Measurements from ENCODE around the gene MIS12. TPM values are rescaled to one million over a fixed set of nuclear protein-coding genes. Genes with fewer than 3 reads are reported as not detected.

The MIS12 gene
- total and polyA plus RNA-seq, 2 of the 4 experiments (the other 2 are of a cell fraction) = 7.5 to 11.7 TPM

DNA sequence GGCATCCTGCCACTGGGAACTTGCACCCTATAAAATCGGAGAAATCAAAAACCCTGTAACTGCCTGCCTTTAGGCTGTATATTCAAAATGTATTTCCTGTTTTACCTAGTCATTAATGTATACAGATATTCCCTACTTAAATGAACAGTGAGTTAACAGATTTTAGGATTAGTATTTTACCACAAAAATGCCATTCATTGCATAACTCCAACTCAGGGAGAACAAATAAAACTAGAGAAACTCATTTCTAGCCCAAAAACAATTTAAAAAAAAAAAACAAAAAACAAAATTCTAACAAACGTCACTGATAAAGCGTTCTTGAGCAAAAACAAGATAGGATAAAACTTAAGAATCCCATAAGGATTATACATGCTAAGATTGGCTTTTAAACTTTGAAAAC lies 13.9 kb upstream of the MIS12 start:
- H3K4me3 ChIP-seq (ENCODE audit: insufficient read depth, low read depth, low read length) = no peak overlapping the region
- H3K23ac ChIP-seq (ENCODE audit: low read depth, low read length) = no peak overlapping the region
- H3K9me1 ChIP-seq (ENCODE audit: insufficient read depth, low read length) = no peaks in the 10 kb centered on the region
- H2AFZ ChIP-seq (replicated peaks; ENCODE audit: low read length, poor library complexity) = no peak overlapping the region
- no peaks in the 10 kb centered on the region for H3K27me3 ChIP-seq (ENCODE audit: control insufficient read depth, insufficient read depth, low read length)
- DNase-seq (no peak), ATAC-seq (ENCODE audit: low read depth) (no peak)
- no peak overlapping the region for H3K18ac ChIP-seq (ENCODE audit: low read depth, low read length)
- intact Hi-C loops (cut with micrococcal nuclease) (no loop called here), dilution Hi-C loops (cut with HindIII; ENCODE audit: low sequenced_read_pairs, unreplicated experiment) (no loop called here), in situ Hi-C loops (cut with MboI; ENCODE audit: low sequenced_read_pairs) (no loop called here)
- ChIA-PET POLR2A (ENCODE audit: unreplicated experiment) (no interaction called here), CTCF (no interaction called here)
- H2BK120ac ChIP-seq (ENCODE audit: low read depth, low read length) = no peak overlapping the region
- H3K9me3 ChIP-seq (ENCODE audit: control insufficient read depth, insufficient read depth, low read length) = no peaks in the 10 kb centered on the region
- no TSS peak for BruUV-seq (replicated peaks)
- H2BK5ac ChIP-seq (ENCODE audit: low read depth, low read length, poor library complexity, severe bottlenecking) = no peak overlapping the region
- peaks cover 10 to 21% of the 10 kb centered on the region in 2 experiments for H3K79me1 ChIP-seq (ENCODE audit: low read depth in 1 of 2, low read length in 2 of 2)
- no peak overlapping the region for H2AK9ac ChIP-seq (replicated peaks; ENCODE audit: low read depth, low read length, poor library complexity)
- H3K36me3 ChIP-seq (ENCODE audit: control insufficient read depth, insufficient read depth, low read length) = peaks cover 23% of the 10 kb centered on the region
- H2AK5ac ChIP-seq (ENCODE audit: low read depth, low read length) = no peak overlapping the region; the same call in 1 of the 2 replicates
- no peak overlapping the region for H3K27ac ChIP-seq (ENCODE audit: insufficient read depth, low read length)
- H3K4ac ChIP-seq (ENCODE audit: low read depth, low read length) = no peak overlapping the region
- no peak overlapping the region for H4K5ac ChIP-seq (ENCODE audit: low read depth, low read length)
- H4K8ac ChIP-seq (ENCODE audit: low read depth in 2 of 2, low read length in 2 of 2) = no peak overlapping the region
- no peak overlapping the region for H3K4me2 ChIP-seq (ENCODE audit: low read depth, low read length)
- H4K20me1 ChIP-seq (ENCODE audit: insufficient read depth, low read length) = no peaks in the 10 kb centered on the region
- H3K4me1 ChIP-seq (ENCODE audit: control insufficient read depth, insufficient read depth, low read length) = no peaks in the 10 kb centered on the region
- H3K56ac ChIP-seq (ENCODE audit: extremely low read depth, insufficient read depth, low read length) = no peak overlapping the region
- no CpG with 5 or more reads among the region's 3 CpGs for WGBS, 2 experiments (ENCODE audit: extremely low coverage in 2 of 2, insufficient read length in 1 of 2)
- no peak overlapping the region for H2BK20ac ChIP-seq (ENCODE audit: low read depth, low read length)
- H3K14ac ChIP-seq (replicated peaks; ENCODE audit: low read depth, low read length) = no peak overlapping the region
- no peak overlapping the region for H3K9ac ChIP-seq (ENCODE audit: low read depth, low read length)
- TF ChIP-seq RAD21 (IDR thresholded peaks at IDR 0.05; ENCODE audit: low read length) = no peak
- TF ChIP-seq, protein P1, sequence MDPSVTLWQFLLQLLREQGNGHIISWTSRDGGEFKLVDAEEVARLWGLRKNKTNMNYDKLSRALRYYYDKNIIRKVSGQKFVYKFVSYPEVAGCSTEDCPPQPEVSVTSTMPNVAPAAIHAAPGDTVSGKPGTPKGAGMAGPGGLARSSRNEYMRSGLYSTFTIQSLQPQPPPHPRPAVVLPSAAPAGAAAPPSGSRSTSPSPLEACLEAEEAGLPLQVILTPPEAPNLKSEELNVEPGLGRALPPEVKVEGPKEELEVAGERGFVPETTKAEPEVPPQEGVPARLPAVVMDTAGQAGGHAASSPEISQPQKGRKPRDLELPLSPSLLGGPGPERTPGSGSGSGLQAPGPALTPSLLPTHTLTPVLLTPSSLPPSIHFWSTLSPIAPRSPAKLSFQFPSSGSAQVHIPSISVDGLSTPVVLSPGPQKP (IDR thresholded peaks at IDR 0.05; ENCODE audit: borderline replicate concordance, low read depth, low read length) = no peak
- no peak for TF ChIP-seq FOS (IDR thresholded peaks at IDR 0.05; ENCODE audit: low read depth, low read length)
- TF ChIP-seq, protein P2, sequence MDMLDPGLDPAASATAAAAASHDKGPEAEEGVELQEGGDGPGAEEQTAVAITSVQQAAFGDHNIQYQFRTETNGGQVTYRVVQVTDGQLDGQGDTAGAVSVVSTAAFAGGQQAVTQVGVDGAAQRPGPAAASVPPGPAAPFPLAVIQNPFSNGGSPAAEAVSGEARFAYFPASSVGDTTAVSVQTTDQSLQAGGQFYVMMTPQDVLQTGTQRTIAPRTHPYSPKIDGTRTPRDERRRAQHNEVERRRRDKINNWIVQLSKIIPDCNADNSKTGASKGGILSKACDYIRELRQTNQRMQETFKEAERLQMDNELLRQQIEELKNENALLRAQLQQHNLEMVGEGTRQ (IDR thresholded peaks at IDR 0.05; ENCODE audit: low read depth, low read length) = no peak
- no peak for TF ChIP-seq CHD1 (IDR thresholded peaks at IDR 0.05; ENCODE audit: low read depth, low read length)
- TF ChIP-seq MXI1 (IDR thresholded peaks at IDR 0.05; ENCODE audit: borderline replicate concordance, low read depth, low read length) = no peak
- TF ChIP-seq NFE2L2 (IDR thresholded peaks at IDR 0.05; ENCODE audit: low read depth, low read length) = no peak
- no peak for TF ChIP-seq SMC3 (IDR thresholded peaks at IDR 0.05; ENCODE audit: low read depth, low read length)
- TF ChIP-seq, protein P3, sequence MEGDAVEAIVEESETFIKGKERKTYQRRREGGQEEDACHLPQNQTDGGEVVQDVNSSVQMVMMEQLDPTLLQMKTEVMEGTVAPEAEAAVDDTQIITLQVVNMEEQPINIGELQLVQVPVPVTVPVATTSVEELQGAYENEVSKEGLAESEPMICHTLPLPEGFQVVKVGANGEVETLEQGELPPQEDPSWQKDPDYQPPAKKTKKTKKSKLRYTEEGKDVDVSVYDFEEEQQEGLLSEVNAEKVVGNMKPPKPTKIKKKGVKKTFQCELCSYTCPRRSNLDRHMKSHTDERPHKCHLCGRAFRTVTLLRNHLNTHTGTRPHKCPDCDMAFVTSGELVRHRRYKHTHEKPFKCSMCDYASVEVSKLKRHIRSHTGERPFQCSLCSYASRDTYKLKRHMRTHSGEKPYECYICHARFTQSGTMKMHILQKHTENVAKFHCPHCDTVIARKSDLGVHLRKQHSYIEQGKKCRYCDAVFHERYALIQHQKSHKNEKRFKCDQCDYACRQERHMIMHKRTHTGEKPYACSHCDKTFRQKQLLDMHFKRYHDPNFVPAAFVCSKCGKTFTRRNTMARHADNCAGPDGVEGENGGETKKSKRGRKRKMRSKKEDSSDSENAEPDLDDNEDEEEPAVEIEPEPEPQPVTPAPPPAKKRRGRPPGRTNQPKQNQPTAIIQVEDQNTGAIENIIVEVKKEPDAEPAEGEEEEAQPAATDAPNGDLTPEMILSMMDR (conservative IDR thresholded peaks at IDR 0.05; ENCODE audit: low read depth, low read length) = no peak
- no peak for TF ChIP-seq MAFK (IDR thresholded peaks at IDR 0.05; ENCODE audit: low read depth, low read length)
- H4K91ac ChIP-seq (ENCODE audit: insufficient read depth, low read depth, low read length) = no peak overlapping the region
- H2BK15ac ChIP-seq (ENCODE audit: low read depth, low read length) = no peak overlapping the region

All from IMR-90 (cell line).